MM.1S (cell line): Measurements from ENCODE around the gene YY1.

Experiments
- CTCF ChIP-seq: fragments of 300-600 bp; sonication (generic); IDR thresholded peaks from 2 replicates; pipeline ENCODE4 v1.5.1; 2016; ENCODE audit warnings: antibody characterized with exemption, low read length, mixed read lengths
- EZH2 ChIP-seq: fragments of 300-600 bp; sonication (generic); optimal IDR thresholded peaks from 2 replicates; pipeline ENCODE3; 2017; ENCODE audit warnings: low read depth, mild to moderate bottlenecking, antibody characterized with exemption, low read length, mixed read lengths

- TF ChIP-seq EZH2, result no peak
- TF ChIP-seq CTCF, result no peak
These were observed 37.2 kb upstream of the YY1 start for GRCh38 chr14:100201701-100202100.
